Testis (tissue), 3 donors: ENCODE data around the gene IL6R. TPM values are rescaled to one million over a fixed set of nuclear protein-coding genes. Genes with fewer than 3 reads are reported as not detected.
A peak's percentile ranks its signal among the peaks of the same experiment; 100 is the strongest.

ENCODE experiments used
- DNase-seq: peaks from one replicate; pipeline ENCODE4 v3.0.0-alpha.2; 2019
- H3K27ac ChIP-seq, 2 donors: fragments of 200-600 bp; sonication (generic); one replicate each; pipeline ENCODE4 v1.5.1; 2019
- H3K27me3 ChIP-seq: fragments of 200-600 bp; sonication (generic); one replicate; pipeline ENCODE4 v1.5.1; 2019
- H3K36me3 ChIP-seq: fragments of 200-600 bp; sonication (generic); one replicate; pipeline ENCODE4 v1.5.1; 2017; ENCODE audit warnings: low read depth; ENCODE audit errors: missing control alignments
- H3K4me1 ChIP-seq: fragments of 200-600 bp; sonication (generic); one replicate; pipeline ENCODE4 v1.5.1; 2019
- H3K4me3 ChIP-seq, 2 donors: fragments of 200-600 bp; sonication (generic); one replicate each; pipeline ENCODE4 v1.5.1; 2017 to 2019
- H3K9me3 ChIP-seq: fragments of 200-600 bp; sonication (generic); one replicate; pipeline ENCODE4 v1.5.1; 2017
- POLR2A ChIP-seq: fragments of 450-650 bp; IDR thresholded peaks from one replicate; pipeline ENCODE4 v1.6.1; 2017; ENCODE audit warnings: antibody characterized with exemption, mild to moderate bottlenecking, moderate library complexity
- WGBS, 2 donors: methylation state at CpG; one replicate each; pipeline ENCODE4 v1.1.5; 2018; 5-methylcytosine and 5-hydroxymethylcytosine counted together
- intact Hi-C: fragments of 100-400 bp; cut with DNase I; formaldehyde crosslinking; loops from one replicate; pipeline ENCODE4 v1.15.1; 2023; ENCODE audit warnings: low total_unique reads
- polyA plus RNA-seq: library from polyadenylated mRNA; stranded (reverse); fragments of 350-450 nt; fragmentation: Illumina TruSeq; extraction: RNeasy Lipid Tissue Mini Kit (QIAGEN cat#74804); gene quantifications from one replicate; pipeline ENCODE4 v1.2.3, GENCODE V29; 2014; ENCODE audit warnings: low read depth, low replicate concordance; ENCODE audit not compliant: insufficient read depth
- total RNA-seq, 2 donors: library from RNA; depleted of rRNA; stranded (reverse); fragments of >200 nt; gene quantifications; one replicate each; pipeline ENCODE4 v1.2.3, GENCODE V29; 2016
- TF ChIP-seq, protein P1 (sequence below), 3 experiments: fragments of 450-650 bp in 2 of 3; fragments of 200-600 bp in 1 of 3; sonication (generic) in 1 of 3; IDR thresholded peaks; one replicate each; pipeline ENCODE4 v1.5.1; 2016 to 2019; ENCODE audit warnings: antibody characterized with exemption in 3 of 3, mild to moderate bottlenecking in 2 of 3, moderate library complexity in 1 of 3

The IL6R gene
- total and polyA plus RNA-seq, 3 donors from 2014 or later = 8.5 to 29.7 (median 25.0) TPM

GRCh38 chr1:154489695-154490274, 84.6 kb downstream of the IL6R start:
- 68 to 69% methylated on average over 5 of the region's 5 CpGs for WGBS, 2 donors
- no peak overlapping the region for H3K27ac ChIP-seq
- intact Hi-C loops = loop anchor here (10.0 kb wide), 1 partner anchor 55 kb away; no protein-coding TSS in a partner anchor
- DNase-seq = no peak
- TF ChIP-seq, protein P1, sequence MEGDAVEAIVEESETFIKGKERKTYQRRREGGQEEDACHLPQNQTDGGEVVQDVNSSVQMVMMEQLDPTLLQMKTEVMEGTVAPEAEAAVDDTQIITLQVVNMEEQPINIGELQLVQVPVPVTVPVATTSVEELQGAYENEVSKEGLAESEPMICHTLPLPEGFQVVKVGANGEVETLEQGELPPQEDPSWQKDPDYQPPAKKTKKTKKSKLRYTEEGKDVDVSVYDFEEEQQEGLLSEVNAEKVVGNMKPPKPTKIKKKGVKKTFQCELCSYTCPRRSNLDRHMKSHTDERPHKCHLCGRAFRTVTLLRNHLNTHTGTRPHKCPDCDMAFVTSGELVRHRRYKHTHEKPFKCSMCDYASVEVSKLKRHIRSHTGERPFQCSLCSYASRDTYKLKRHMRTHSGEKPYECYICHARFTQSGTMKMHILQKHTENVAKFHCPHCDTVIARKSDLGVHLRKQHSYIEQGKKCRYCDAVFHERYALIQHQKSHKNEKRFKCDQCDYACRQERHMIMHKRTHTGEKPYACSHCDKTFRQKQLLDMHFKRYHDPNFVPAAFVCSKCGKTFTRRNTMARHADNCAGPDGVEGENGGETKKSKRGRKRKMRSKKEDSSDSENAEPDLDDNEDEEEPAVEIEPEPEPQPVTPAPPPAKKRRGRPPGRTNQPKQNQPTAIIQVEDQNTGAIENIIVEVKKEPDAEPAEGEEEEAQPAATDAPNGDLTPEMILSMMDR (IDR thresholded peaks at IDR 0.05) = no peak
- TF ChIP-seq POLR2A = no peak
- H3K4me3 ChIP-seq = no peak overlapping the region
- H3K36me3 ChIP-seq = no peaks in the 10 kb centered on the region
- H3K4me1 ChIP-seq = peaks cover 11% of the 10 kb centered on the region
- no peaks in the 10 kb centered on the region for H3K27me3 ChIP-seq
- H3K9me3 ChIP-seq = no peaks in the 10 kb centered on the region

DNA sequence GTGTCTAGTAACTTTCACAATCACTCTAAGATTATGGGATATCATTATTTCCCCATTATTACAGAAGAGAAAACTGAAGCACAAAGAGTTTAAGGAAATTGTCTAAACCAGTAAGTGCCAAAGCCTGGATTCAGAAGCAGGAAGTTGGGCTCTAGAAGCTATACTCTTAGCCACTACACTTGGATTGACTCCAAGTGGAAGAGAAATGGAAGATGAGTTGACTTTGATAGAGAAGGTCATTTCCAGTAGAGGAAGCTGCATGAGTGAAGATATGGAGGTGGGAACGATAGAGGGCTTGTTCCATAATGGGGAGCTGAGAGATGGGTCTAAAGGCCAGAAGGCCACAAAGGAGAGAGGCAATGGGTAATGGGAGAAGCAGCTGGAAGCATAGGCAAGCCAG, 85.2 kb downstream of the IL6R start:
- Histone ChIP-seq H3K4me3 (no peak overlapping the region), H3K4me1 (peaks cover 11% of the 10 kb centered on the region), H3K27ac (no peak overlapping the region), H3K36me3 (no peaks in the 10 kb centered on the region), H3K27me3 (no peaks in the 10 kb centered on the region), H3K9me3 (no peaks in the 10 kb centered on the region)
- no peak for TF ChIP-seq POLR2A
- TF ChIP-seq, protein P1 (IDR thresholded peaks at IDR 0.05) = no peak
- no peak for DNase-seq
- intact Hi-C loops = no loop called here
- 64 to 70% methylated on average over 1 of the region's 1 CpG for WGBS, 2 donors

DNA sequence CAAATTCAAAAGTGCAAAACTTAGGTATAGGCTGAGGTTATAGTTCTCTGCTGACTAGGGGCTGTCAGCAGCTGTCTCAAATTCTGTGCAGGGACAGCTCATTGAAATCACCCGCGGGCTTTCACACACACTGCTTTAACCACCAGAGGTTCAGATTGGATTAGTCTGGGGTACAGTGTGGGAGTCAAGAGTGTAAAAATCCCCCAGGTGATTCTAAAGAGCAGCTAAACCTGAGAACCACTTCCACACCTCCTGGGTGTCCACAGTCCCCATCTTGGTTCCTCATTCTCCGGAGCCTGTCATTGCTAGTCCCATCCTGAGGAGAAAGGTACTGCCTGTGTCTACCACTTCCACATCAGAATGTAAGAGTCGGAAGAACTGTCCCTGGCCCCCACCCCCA, 87.0 kb downstream of the IL6R start:
- 83 to 85% methylated on average over 4 of the region's 4 CpGs for WGBS, 2 donors
- Histone ChIP-seq H3K27me3 (no peaks in the 10 kb centered on the region), H3K9me3 (no peaks in the 10 kb centered on the region), H3K4me1 (peaks cover 14% of the 10 kb centered on the region), H3K4me3 (no peak overlapping the region), H3K36me3 (no peaks in the 10 kb centered on the region), H3K27ac (peak overlapping the region in 1 of 2 donors; percentile 56)
- TF ChIP-seq POLR2A = no peak
- TF ChIP-seq, protein P1 (IDR thresholded peaks at IDR 0.05) = no peak
- DNase-seq = no peak
- intact Hi-C loops = no loop called here

- H3K9me3 ChIP-seq = no peaks in the 10 kb centered on the region
- H3K27ac ChIP-seq = no peak overlapping the region
- intact Hi-C loops = no loop called here
- H3K4me1 ChIP-seq = peaks cover 16% of the 10 kb centered on the region
- no peak overlapping the region for H3K4me3 ChIP-seq
- TF ChIP-seq POLR2A = no peak
- TF ChIP-seq, protein P1 (IDR thresholded peaks at IDR 0.05) = no peak
- WGBS, 2 donors = 32 to 36% methylated on average over 8 of the region's 8 CpGs
- peak; percentile 39 for DNase-seq
- H3K36me3 ChIP-seq = no peaks in the 10 kb centered on the region
- H3K27me3 ChIP-seq = no peaks in the 10 kb centered on the region
These were observed 88.1 kb downstream of the IL6R start for GRCh38 chr1:154493276-154493675.
